NCI-H1436 (cell line): ENCODE data around the gene FBH1.
"Not testable (repeated sequence)": the region's sequence is repeated elsewhere in the genome, so short reads cannot be mapped to it uniquely, and the experiment has no call there.

ENCODE experiments used
- DNase-seq: peaks from one replicate; lab custom pipeline; 2025; lab: John Stamatoyannopoulos, UW

The FBH1 gene

GRCh38 chr10:5904227-5904626 is 14.2 kb downstream of the FBH1 start:
- DNase-seq, result no peak

- no peak for DNase-seq
Observed at GRCh38 chr10:5905854-5906507, 15.9 kb downstream of the FBH1 start.

GRCh38 chr10:5906651-5907050 is 16.6 kb downstream of the FBH1 start:
- no peak for DNase-seq

- not testable (repeated sequence) for DNase-seq
Observed at GRCh38 chr10:5908676-5909075, 18.6 kb downstream of the FBH1 start.

- DNase-seq, result no peak
Observed at GRCh38 chr10:5910323-5911100, 20.5 kb downstream of the FBH1 start.

GRCh38 chr10:5911670-5912069 is 21.6 kb downstream of the FBH1 start:
- DNase-seq, result no peak

GRCh38 chr10:5913736-5914135 is 23.7 kb downstream of the FBH1 start:
- no peak for DNase-seq

- no peak for DNase-seq
Observed at GRCh38 chr10:5915451-5915850, 25.4 kb downstream of the FBH1 start.

- DNase-seq, result no peak
Observed at GRCh38 chr10:5917305-5917704, 27.3 kb downstream of the FBH1 start.

- no peak for DNase-seq
Observed at GRCh38 chr10:5918763-5919162, 28.7 kb downstream of the FBH1 start.

- DNase-seq, result no peak
Observed at GRCh38 chr10:5919568-5919967, 29.5 kb downstream of the FBH1 start.

GRCh38 chr10:5921746-5922145 is 31.7 kb downstream of the FBH1 start:
- DNase-seq, result no peak

GRCh38 chr10:5924889-5925288 is 34.8 kb downstream of the FBH1 start:
- DNase-seq, result no peak

GRCh38 chr10:5927306-5927705 is 37.3 kb downstream of the FBH1 start:
- DNase-seq, result no peak

- no peak for DNase-seq
Observed at GRCh38 chr10:5929442-5929841, 39.4 kb downstream of the FBH1 start.

GRCh38 chr10:5930272-5930671 is 40.2 kb downstream of the FBH1 start:
- no peak for DNase-seq

- no peak for DNase-seq
Observed at GRCh38 chr10:5932345-5932744, 42.3 kb downstream of the FBH1 start.

GRCh38 chr10:5933909-5934546 is 44.0 kb downstream of the FBH1 start:
- no peak for DNase-seq

GRCh38 chr10:5935628-5936027 is 45.6 kb downstream of the FBH1 start:
- no peak for DNase-seq

- no peak for DNase-seq
Observed at GRCh38 chr10:5937016-5937415, 47.0 kb downstream of the FBH1 start.

- DNase-seq, result no peak
Observed at GRCh38 chr10:5938291-5938690, 48.2 kb downstream of the FBH1 start.

- no peak for DNase-seq
Observed at GRCh38 chr10:5940807-5941218, 50.8 kb downstream of the FBH1 start.

- DNase-seq, result no peak
Observed at GRCh38 chr10:5941579-5941978, 51.5 kb downstream of the FBH1 start.
